Neural cell (in vitro differentiated cells): ENCODE data around the gene F12.

Experiments
- CTCF ChIP-seq: fragments of 450-650 bp; IDR thresholded peaks from 2 replicates; pipeline ENCODE4 v1.5.1; 2014; ENCODE audit warnings: antibody characterized with exemption, mild to moderate bottlenecking, moderate library complexity; ENCODE audit not compliant: poor library complexity, severe bottlenecking
- EP300 ChIP-seq: fragments of 450-650 bp; conservative IDR thresholded peaks from 2 replicates; pipeline ENCODE4 v1.6.1; 2014; ENCODE audit warnings: antibody characterized with exemption, mild to moderate bottlenecking, moderate library complexity; ENCODE audit not compliant: poor library complexity, severe bottlenecking
- EZH2 ChIP-seq: fragments of 200-600, 300-800 bp; shearing (Covaris generic), sonication (generic); IDR thresholded peaks from 2 replicates; pipeline ENCODE4 v1.6.1; 2014; ENCODE audit warnings: antibody characterized with exemption, low read length, borderline replicate concordance, mild to moderate bottlenecking; ENCODE audit not compliant: insufficient read depth, poor library complexity, severe bottlenecking
- MXI1 ChIP-seq: fragments of 450-650 bp; conservative IDR thresholded peaks from 2 replicates; pipeline ENCODE4 v1.6.1; 2014; ENCODE audit warnings: antibody characterized with exemption, mild to moderate bottlenecking; ENCODE audit not compliant: poor library complexity, severe bottlenecking
- POLR2AphosphoS5 ChIP-seq: IDR thresholded peaks from 2 replicates; pipeline ENCODE4 v1.6.1; 2012
- RAD21 ChIP-seq: fragments of 450-650 bp; conservative IDR thresholded peaks from 2 replicates; pipeline ENCODE4 v1.6.1; 2014; ENCODE audit warnings: antibody characterized with exemption, mild to moderate bottlenecking, moderate library complexity
- REST ChIP-seq: IDR thresholded peaks from 2 replicates; pipeline ENCODE4 v1.6.1; 2012; ENCODE audit warnings: borderline replicate concordance
- TAF1 ChIP-seq: IDR thresholded peaks from 2 replicates; pipeline ENCODE4 v1.6.1; 2012; ENCODE audit warnings: low read depth

- TF ChIP-seq CTCF (no peak), POLR2AphosphoS5 (no peak), REST (no peak), MXI1 (no peak), EZH2 (no peak), EP300 (no peak), TAF1 (no peak), RAD21 (no peak)
Measured at GRCh38 chr5:177437623-177438022, 28.3 kb upstream of the F12 start.
